Smooth muscle cell (in vitro differentiated cells): ENCODE results near the gene NDUFS4. TPM values are rescaled to one million over a fixed set of nuclear protein-coding genes. Genes with fewer than 3 reads are reported as not detected.
A peak's percentile ranks its signal among the peaks of the same experiment; 100 is the strongest.

Source experiments
- DNase-seq: peaks from one replicate; lab custom pipeline; 2025; ENCODE audit not compliant: unreplicated experiment; lab: John Stamatoyannopoulos, UW
- H2AFZ ChIP-seq: fragments of 200-600 bp; sonication (generic); 2 replicates; pipeline ENCODE4 v1.6.0; 2016; ENCODE audit warnings: antibody characterized with exemption, low read depth, mild to moderate bottlenecking
- H3F3A ChIP-seq: fragments of 200-600 bp; sonication (generic); 2 replicates; pipeline ENCODE4 v1.6.0; 2017; ENCODE audit warnings: antibody characterized with exemption, low read depth
- H3K27ac ChIP-seq: fragments of 200-600 bp; sonication (generic); 2 replicates; pipeline ENCODE4 v1.5.1; 2016; ENCODE audit warnings: low read depth, mild to moderate bottlenecking
- H3K27me3 ChIP-seq: fragments of 200-600 bp; sonication (generic); 2 replicates; pipeline ENCODE4 v1.6.1; 2016; ENCODE audit warnings: low read depth, mild to moderate bottlenecking
- H3K36me3 ChIP-seq: fragments of 200-600 bp; sonication (generic); 2 replicates; pipeline ENCODE4 v1.5.1; 2016; ENCODE audit warnings: low read depth
- H3K4me1 ChIP-seq: fragments of 200-600 bp; sonication (generic); 2 replicates; pipeline ENCODE4 v1.5.1; 2016; ENCODE audit warnings: low read depth
- H3K4me2 ChIP-seq: fragments of 200-600 bp; sonication (generic); 2 replicates; pipeline ENCODE4 v1.6.0; 2016; ENCODE audit warnings: mild to moderate bottlenecking
- H3K4me3 ChIP-seq: fragments of 200-600 bp; sonication (generic); 2 replicates; pipeline ENCODE4 v1.5.1; 2016; ENCODE audit warnings: mild to moderate bottlenecking
- H3K79me2 ChIP-seq: fragments of 200-600 bp; sonication (generic); 2 replicates; pipeline ENCODE4 v1.6.0; 2016; ENCODE audit warnings: low read depth, mild to moderate bottlenecking
- H3K9ac ChIP-seq: fragments of 200-600 bp; sonication (generic); 2 replicates; pipeline ENCODE4 v1.6.0; 2016; ENCODE audit warnings: low read depth
- H3K9me3 ChIP-seq: fragments of 200-600 bp; sonication (generic); replicated peaks from 2 replicates; pipeline ENCODE4 v1.5.1; 2016; ENCODE audit warnings: low read depth
- H4K20me1 ChIP-seq: fragments of 200-600 bp; sonication (generic); 2 replicates; pipeline ENCODE4 v1.6.0; 2016; ENCODE audit warnings: low read depth
- WGBS: methylation state at CpG from one replicate; pipeline ENCODE4 v1.1.7; 2016; ENCODE audit warnings: low lambda C conversion rate; 5-methylcytosine and 5-hydroxymethylcytosine counted together
- polyA plus RNA-seq: library from polyadenylated mRNA; unstranded; fragments of >200 nt; fragmentation: Nextera tagmentation; extraction: Ambion mirVana; gene quantifications from 2 replicates; pipeline ENCODE4 v1.2.1, GENCODE V29; 2016
- total RNA-seq: library from RNA; depleted of rRNA; stranded (reverse); fragments of >200 nt; gene quantifications from 2 replicates; pipeline ENCODE4 v1.2.3, GENCODE V29; 2014
- TF ChIP-seq, protein P1 (sequence below): fragments of 200-600 bp; sonication (generic); IDR thresholded peaks from 2 replicates; pipeline ENCODE4 v1.5.1; 2017; ENCODE audit warnings: borderline replicate concordance, mild to moderate bottlenecking, antibody characterized with exemption; ENCODE audit not compliant: insufficient read depth, poor library complexity, severe bottlenecking

NDUFS4 gene
- total and polyA plus RNA-seq, 2 experiments from 2014 or later, result 182 to 218 TPM

- no peak overlapping the region for H3K4me2 ChIP-seq
- DNase-seq, result no peak
- no peaks in the 10 kb centered on the region for H3K27me3 ChIP-seq
- H4K20me1 ChIP-seq, result peaks cover 54% of the 10 kb centered on the region
- no peak overlapping the region for H3K9ac ChIP-seq
- H3K4me3 ChIP-seq, result no peak overlapping the region
- no peaks in the 10 kb centered on the region for H3K9me3 ChIP-seq
- TF ChIP-seq, protein P1, sequence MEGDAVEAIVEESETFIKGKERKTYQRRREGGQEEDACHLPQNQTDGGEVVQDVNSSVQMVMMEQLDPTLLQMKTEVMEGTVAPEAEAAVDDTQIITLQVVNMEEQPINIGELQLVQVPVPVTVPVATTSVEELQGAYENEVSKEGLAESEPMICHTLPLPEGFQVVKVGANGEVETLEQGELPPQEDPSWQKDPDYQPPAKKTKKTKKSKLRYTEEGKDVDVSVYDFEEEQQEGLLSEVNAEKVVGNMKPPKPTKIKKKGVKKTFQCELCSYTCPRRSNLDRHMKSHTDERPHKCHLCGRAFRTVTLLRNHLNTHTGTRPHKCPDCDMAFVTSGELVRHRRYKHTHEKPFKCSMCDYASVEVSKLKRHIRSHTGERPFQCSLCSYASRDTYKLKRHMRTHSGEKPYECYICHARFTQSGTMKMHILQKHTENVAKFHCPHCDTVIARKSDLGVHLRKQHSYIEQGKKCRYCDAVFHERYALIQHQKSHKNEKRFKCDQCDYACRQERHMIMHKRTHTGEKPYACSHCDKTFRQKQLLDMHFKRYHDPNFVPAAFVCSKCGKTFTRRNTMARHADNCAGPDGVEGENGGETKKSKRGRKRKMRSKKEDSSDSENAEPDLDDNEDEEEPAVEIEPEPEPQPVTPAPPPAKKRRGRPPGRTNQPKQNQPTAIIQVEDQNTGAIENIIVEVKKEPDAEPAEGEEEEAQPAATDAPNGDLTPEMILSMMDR, result no peak
- H3K79me2 ChIP-seq, result peaks cover 86% of the 10 kb centered on the region
- no peaks in the 10 kb centered on the region for H3K36me3 ChIP-seq
- WGBS, result 97% methylated on average over 4 of the region's 4 CpGs
- H3F3A ChIP-seq, result no peaks in the 10 kb centered on the region
- H3K4me1 ChIP-seq, result no peaks in the 10 kb centered on the region
- H3K27ac ChIP-seq, result no peak overlapping the region
- no peak overlapping the region for H2AFZ ChIP-seq
Observed at GRCh38 chr5:53597894-53598293, 37.5 kb downstream of the NDUFS4 start.

GRCh38 chr5:53601570-53601969, 41.1 kb downstream of the NDUFS4 start:
- Histone ChIP-seq H3K4me3 (no peak overlapping the region), H3K27me3 (no peaks in the 10 kb centered on the region), H4K20me1 (peaks cover 31% of the 10 kb centered on the region), H3K27ac (no peak overlapping the region), H3K36me3 (no peaks in the 10 kb centered on the region), H3K9ac (no peak overlapping the region), H3K4me1 (no peaks in the 10 kb centered on the region), H3K79me2 (peaks cover 49% of the 10 kb centered on the region), H3K9me3 (no peaks in the 10 kb centered on the region), H3F3A (no peaks in the 10 kb centered on the region), H2AFZ (no peak overlapping the region), H3K4me2 (no peak overlapping the region)
- TF ChIP-seq, protein P1, result no peak
- no peak for DNase-seq
- WGBS, result 83% methylated on average over 5 of the region's 5 CpGs

DNA sequence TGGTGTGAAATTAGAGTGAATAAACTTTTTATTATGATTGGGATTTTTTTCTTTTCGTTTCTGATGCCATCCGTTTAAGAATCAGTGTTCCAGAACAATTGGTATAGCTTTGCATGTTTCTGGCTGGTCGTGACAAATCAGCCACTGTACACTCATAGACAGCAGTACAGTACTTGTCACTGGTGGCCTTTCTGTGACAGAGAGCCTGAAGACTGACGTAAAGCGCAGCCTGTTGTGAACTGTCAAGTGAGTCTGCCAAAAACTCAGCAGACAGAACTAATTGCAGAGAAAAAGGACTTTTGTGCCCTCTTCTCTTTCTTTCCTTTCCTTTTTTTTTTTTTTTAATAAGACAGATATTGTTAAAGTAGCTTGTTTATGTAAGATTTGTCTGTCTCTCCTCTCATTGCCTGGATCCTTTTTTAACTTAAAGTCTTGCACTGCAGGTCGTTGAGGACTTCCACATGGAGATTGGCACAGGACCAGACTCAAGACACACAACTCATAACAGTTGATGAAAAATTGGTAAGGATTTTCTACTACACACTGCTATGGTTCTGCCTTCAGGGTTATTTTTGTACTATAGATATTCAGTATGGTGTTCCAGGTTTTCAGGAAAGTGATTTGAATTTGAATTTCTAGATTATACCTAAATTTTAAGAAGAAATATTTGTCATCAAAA, 42.7 kb downstream of the NDUFS4 start:
- H4K20me1 ChIP-seq, result peaks cover 20% of the 10 kb centered on the region
- no peak overlapping the region for H3K4me3 ChIP-seq
- TF ChIP-seq, protein P1, result no peak
- H3K27me3 ChIP-seq, result no peaks in the 10 kb centered on the region
- H3K9me3 ChIP-seq, result no peaks in the 10 kb centered on the region
- DNase-seq, result no peak
- H3K4me2 ChIP-seq, result no peak overlapping the region
- H3K27ac ChIP-seq, result peak overlapping the region; percentile 24
- peaks cover 35% of the 10 kb centered on the region for H3K79me2 ChIP-seq
- no peak overlapping the region for H2AFZ ChIP-seq
- H3K4me1 ChIP-seq, result no peaks in the 10 kb centered on the region
- no peak overlapping the region for H3K9ac ChIP-seq
- no peaks in the 10 kb centered on the region for H3F3A ChIP-seq
- no peaks in the 10 kb centered on the region for H3K36me3 ChIP-seq
- 75% methylated on average over 6 of the region's 6 CpGs for WGBS

- Histone ChIP-seq H2AFZ (no peak overlapping the region), H3K27ac (no peak overlapping the region), H3K9ac (no peak overlapping the region), H3K4me1 (no peaks in the 10 kb centered on the region), H3K79me2 (peaks cover 24% of the 10 kb centered on the region), H3K36me3 (no peaks in the 10 kb centered on the region), H3K4me3 (no peak overlapping the region), H4K20me1 (peaks cover 22% of the 10 kb centered on the region), H3K27me3 (no peaks in the 10 kb centered on the region), H3F3A (no peaks in the 10 kb centered on the region), H3K4me2 (no peak overlapping the region), H3K9me3 (no peaks in the 10 kb centered on the region)
- WGBS, result 72% methylated on average over 2 of the region's 2 CpGs
- no peak for DNase-seq
- TF ChIP-seq, protein P1, result no peak
Observed at GRCh38 chr5:53604309-53604708, 43.9 kb downstream of the NDUFS4 start.
